Peyer's patch (tissue), 4 donors: ENCODE data around the gene RASD1.

Experiments used
- CTCF ChIP-seq, 6 experiments: fragments of 450-650 bp in 4 of 6; fragments of 200-600 bp in 2 of 6; sonication (generic) in 1 of 6; IDR thresholded peaks; one replicate each; pipeline ENCODE4 v1.5.1; 2017 to 2019; ENCODE audit warnings: antibody characterized with exemption in 6 of 6, mild to moderate bottlenecking in 3 of 6, moderate library complexity in 1 of 6
- POLR2A ChIP-seq, 2 donors: fragments of 450-650 bp; IDR thresholded peaks; one replicate each; pipeline ENCODE4 v1.5.1; 2017; ENCODE audit warnings: antibody characterized with exemption in 2 of 2, mild to moderate bottlenecking in 2 of 2, moderate library complexity in 2 of 2

- no peak for TF ChIP-seq CTCF (IDR thresholded peaks at IDR 0.05)
- no peak for TF ChIP-seq POLR2A (IDR thresholded peaks at IDR 0.05)
Observed at GRCh38 chr17:17539591-17539990, 43.4 kb upstream of the RASD1 start.
